GM21528 (cell line): Measurements from ENCODE around the gene BPIFA1.

ENCODE experiments used
- ATAC-seq: cut with Tn5 transposase; IDR thresholded peaks from one replicate; pipeline ENCODE4 v1.9.1; 2021; ENCODE audit warnings: mild to moderate bottlenecking, moderate library complexity; ENCODE audit not compliant: unreplicated experiment, low FRiP score

The BPIFA1 gene

DNA sequence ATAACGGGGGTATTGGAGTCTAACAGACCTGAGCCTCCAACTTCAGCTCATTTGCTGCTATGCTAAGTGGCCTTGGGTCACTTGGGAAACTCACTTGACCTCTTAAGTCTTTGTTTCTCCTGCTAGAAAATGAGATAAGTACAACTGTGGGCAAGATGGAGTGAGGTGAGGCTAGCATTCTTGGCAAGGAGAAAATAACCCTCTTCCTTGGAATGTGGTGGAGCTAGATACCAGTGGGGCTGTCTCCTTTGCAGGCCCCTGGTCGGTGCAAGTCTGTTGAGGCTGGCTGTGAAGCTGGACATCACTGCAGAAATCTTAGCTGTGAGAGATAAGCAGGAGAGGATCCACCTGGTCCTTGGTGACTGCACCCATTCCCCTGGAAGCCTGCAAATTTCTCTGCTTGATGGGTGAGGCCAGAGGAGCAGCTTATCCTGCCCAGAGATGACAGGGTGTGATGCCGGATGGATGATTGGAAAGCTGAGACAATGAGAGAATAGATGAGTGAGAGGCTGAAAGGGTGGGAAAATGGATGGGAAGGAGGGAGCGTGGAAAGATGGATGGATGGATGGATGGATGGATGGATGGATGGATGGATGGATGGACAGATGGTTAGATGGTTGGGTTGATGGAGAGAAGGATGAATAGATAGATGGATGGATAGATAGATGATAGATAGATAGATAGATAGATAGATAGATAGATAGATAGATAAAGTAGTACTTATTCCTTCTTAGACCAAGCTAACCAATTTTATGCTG is 4.4 kb downstream of the BPIFA1 start:
- ATAC-seq, result no peak

DNA sequence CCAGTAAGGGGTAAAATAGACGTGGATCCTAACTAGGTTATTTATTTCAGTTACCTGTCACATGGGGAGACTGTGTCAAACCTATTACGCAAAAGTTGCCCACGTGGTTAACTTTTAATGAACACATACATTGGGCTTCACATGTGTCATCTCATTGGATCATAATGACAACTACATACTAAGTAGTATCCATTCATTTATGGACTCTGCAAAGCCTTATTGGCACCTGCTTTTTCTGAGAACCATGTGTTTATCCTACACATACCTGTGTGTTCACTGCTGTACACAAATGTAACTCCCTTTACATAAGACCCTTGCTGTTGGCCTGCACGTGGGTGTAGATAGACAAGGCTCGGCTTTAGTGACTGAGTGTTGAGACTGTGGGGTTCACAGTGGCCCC is 5.1 kb downstream of the BPIFA1 start:
- no peak for ATAC-seq

DNA sequence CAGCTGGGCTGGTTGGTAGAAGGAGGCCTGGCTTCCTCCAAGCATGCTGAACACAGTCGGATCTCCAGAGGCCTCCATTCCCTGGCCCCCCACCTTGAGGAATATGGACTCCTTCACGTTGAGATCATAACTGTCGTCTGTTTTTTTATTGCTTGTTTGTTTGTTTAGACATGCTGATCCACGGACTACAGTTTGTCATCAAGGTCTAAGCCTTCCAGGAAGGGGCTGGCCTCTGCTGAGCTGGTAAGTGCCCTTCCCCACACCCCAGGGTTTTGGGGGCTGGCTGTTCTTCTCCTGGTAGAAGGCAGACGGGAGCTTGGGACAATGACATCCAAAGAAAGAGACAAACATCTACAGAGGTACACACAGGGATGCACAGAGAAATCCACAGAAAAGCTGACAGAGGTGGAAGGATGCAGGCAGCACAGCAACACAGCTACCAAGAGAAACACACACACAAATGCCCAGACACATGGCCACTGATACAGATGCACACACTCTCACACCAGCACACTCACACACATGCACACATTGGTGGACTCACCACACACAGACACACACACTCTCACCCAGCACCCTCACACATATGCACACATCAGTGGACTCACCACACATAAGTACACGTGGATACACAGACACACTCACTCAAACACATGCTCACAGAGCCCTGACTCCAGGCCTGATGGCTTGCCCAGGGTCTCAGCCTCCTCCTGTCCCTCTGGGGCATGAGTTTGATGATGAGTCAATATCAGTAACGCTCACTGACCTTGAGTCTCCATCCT is 6.7 kb downstream of the BPIFA1 start:
- ATAC-seq, result no peak

GRCh38 chr20:33246077-33246476 is 10.3 kb downstream of the BPIFA1 start:
- ATAC-seq, result no peak

- ATAC-seq, result no peak
Measured at GRCh38 chr20:33249456-33249855, 13.7 kb downstream of the BPIFA1 start.

- no peak for ATAC-seq
Measured at GRCh38 chr20:33250666-33251065, 14.9 kb downstream of the BPIFA1 start.

DNA sequence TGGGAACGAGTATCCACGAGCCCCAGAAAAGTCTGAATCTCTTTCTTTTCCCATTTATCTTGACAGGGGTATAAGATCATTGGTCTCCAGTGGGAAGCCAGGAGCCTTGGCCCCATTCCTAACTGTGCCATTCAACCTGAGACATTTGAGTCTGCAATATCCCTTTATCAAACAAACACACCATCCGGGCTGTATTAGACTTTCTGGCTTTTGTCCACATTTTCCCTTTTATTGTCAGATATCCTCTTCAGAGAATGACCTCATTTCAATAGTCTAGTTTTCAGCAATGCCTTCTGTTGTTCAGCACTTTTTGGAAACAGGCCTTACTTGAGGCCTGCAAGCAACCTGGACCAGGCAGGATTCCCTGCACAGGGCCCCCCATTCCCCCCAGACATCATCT is 15.7 kb downstream of the BPIFA1 start:
- no peak for ATAC-seq

- ATAC-seq, result no peak
Measured at GRCh38 chr20:33252460-33252859, 16.7 kb downstream of the BPIFA1 start.

- no peak for ATAC-seq
Measured at GRCh38 chr20:33255005-33255404, 19.2 kb downstream of the BPIFA1 start.

DNA sequence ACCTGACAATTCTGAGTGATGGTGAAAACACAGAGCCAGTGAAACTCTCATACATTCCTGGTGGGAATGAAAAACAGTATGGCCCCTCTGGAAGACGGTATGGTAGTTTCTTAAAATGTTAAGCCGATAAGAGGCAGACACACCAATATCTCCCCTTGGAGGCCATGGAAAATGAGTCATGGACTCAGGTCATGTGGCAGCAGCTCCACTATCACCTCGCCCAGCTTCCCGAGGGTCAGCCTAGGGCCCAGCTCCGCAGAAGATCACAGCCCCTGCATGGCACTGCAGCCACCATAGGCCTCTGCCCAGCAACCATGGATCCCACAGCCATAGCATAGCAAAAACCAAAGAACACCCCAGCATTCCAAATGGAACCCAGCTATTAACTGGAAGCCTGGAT is 21.4 kb downstream of the BPIFA1 start:
- no peak for ATAC-seq

DNA sequence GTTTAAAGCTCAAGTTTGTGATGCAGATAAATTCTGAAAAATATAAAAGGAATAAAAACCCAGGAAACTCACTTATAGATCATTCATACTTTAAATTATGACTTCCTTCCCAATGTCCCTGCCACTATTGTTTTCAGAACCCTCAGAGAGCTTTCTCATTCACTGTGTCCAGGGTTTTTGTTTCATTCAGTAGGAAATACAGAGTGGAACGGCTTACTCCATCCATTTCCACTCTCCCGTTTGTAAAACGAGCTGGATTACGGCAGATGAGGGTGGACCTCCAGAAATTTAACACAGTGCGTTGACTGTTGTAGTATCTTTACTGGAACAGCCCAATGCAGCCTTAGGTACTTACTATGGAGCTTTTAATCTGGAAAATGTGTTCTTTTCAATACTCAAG is 23.6 kb downstream of the BPIFA1 start:
- no peak for ATAC-seq

GRCh38 chr20:33261465-33261864 is 25.7 kb downstream of the BPIFA1 start:
- no peak for ATAC-seq

DNA sequence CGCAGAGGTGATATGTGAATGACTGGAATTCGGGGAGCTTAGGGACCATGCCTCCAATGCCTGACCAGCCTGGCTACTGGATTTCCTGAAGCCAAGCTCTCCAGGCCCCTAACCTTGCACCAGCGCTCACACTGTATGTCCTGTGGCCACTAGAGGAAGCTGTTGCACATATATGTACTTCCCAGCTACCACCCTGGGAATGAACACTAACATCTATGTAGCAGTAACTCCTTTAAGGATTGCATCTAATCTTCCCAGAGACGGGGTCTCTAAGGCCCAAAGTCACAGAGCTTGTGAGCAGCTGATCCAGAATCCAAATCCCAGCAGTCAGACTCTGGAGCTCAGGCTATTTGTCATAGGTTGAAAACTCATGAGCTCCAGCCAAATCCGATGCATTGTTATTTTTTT is 26.9 kb downstream of the BPIFA1 start:
- ATAC-seq, result no peak

- ATAC-seq, result no peak
Measured at GRCh38 chr20:33263784-33264183, 28.0 kb downstream of the BPIFA1 start.

DNA sequence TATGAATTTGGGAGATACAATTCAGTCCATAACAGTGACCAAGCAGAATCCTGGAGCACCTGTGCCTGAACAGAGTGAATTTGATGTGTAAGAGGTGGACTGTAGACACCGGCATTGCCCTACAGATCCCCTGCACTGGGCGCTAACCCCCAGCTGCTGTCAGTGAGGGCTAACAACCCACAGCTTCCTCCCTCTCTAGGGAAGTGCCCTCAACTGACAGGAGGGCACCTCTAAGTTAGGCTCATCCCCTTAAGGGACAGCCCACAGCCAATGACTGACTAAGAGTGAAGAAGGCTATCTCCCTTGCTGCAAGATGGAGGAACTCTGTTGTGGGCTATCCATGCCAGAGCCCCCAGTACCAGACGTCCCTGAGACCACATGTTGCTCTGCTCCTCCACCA is 31.9 kb downstream of the BPIFA1 start:
- ATAC-seq, result no peak

GRCh38 chr20:33272155-33272873 is 36.5 kb downstream of the BPIFA1 start:
- no peak for ATAC-seq

DNA sequence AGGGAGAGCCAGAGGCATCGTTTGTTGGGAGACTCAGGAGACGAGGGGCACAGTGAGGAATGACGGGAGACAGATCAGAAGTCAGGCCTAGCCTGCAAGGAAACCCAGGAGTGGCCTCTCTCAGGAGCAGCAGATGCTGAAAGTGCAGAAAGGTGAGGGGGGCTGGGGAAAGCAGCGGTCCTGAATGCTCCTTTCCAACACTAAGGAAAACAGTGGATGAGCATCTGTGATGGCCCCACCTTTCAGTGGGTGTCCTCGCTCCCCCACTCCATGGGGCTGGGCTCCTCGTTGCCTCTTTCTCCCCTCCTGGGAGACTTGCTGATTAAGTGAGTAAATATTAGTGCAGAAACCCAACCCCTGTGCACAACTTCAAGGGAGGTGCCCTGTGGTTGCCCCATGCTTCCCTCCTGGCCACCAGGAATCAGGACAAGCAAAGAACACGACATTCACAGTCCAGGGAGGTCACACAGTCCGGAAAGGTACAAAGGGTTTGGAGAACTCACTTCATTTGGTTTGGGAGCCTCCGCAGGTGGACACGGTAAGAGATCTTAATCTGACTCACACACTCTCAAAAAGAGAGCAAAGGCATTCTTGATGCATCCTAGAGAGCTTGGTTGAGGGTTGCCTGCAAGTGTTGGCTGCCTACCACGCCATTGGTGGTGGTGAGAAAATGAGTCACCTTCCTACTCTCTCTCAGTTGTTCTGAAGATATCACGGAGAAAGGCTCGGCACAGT is 37.5 kb downstream of the BPIFA1 start:
- no peak for ATAC-seq

DNA sequence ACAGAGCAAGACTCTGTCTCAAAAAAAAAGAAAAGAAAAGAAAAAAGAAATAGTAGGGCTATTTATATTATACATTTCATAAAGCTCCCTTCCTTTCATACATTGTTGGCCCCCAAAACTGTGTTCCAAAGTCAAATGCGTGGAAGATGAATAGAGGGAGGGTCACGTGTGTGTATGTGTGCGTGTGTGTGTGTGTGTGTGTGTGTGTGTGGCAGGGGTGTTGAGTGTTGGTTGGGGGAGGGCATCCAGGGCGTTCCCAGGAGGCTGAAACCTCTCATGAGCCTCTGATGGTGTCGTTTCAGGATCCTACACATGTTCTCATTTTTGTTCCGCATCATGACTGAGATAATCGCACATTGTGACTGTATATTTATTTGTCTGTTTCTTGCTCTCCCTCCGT is 39.4 kb downstream of the BPIFA1 start:
- no peak for ATAC-seq

DNA sequence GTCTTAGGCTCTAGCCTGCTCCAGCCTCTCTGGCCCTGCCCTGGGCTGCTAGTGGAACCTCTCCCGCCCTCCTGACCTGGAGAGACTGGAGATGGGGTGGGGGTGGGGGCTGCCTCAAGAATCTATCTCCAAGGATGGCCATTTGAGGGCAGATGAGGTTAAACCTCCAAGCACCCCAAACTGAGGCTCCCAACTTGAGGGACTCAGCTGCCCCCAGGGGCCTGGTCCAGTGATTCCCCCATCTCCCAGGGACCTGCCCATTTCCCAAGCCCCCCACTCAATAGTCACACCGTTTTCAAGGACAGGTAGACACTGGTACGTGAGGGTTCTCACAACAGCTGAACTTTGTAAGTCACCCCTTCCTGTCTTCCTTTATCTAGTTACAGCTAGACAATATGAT is 40.1 kb downstream of the BPIFA1 start:
- ATAC-seq, result no peak

DNA sequence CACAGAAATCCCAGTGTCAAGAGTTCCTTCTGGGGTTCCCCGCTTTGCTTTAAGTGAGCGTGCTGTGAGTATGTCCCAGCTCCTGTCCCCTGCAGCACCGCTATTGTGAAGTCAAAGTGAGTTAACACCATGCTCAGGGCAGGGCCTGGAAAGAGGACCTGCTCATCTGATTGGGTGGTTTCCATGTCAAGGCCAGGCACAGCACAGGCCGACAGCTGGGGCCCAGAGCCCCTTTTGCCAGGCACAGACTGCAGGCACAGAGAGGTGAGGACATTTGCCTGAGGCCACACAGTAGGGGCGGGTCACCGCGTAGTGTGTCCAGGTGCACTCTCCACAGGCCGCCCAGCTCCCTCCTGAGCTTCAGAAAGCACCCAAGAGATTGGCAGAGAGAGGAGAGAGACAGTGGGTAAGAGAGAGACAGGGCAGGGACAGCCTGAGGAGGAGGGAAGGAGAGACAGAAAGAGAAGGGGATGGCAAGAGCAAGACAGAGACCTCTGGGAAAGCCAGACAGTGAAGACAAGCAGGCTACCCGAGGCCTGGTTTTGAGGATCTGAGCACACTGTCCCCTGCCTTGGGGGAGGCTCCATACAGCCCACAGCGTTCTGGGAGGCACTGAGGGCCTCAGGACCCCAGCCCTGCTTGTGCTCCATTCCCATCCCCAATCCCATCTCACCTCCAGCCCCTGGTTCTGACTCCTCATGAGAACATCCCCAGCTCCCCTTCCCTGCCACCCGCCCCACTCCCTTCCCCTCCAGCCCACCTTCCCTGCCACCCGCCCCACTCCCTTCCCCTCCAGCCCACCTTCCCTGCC is 40.7 kb downstream of the BPIFA1 start:
- ATAC-seq, result no peak
